Activated CD8-positive, alpha-beta memory T cell treated with anti-CD3 and anti-CD28 coated beads, Interleukin-2, amount 50 U/mL, for 1 hour (primary cell): ENCODE measurements around the gene VCY.
"Not testable (repeated sequence)": the region's sequence is repeated elsewhere in the genome, so short reads cannot be mapped to it uniquely, and the experiment has no call there.

ENCODE experiments used
- DNase-seq: peaks from one replicate; pipeline ENCODE4 v3.0.0-alpha.2; 2020; ENCODE audit errors: extremely low read depth

The VCY gene

GRCh38 chrY:13986373-13986772 lies at the start of gene VCY:
VCY (minus strand) TSS chrY:13986473; CDS start chrY:13986440, 33 bp downstream.
- DNase-seq, result not testable (repeated sequence)

DNA sequence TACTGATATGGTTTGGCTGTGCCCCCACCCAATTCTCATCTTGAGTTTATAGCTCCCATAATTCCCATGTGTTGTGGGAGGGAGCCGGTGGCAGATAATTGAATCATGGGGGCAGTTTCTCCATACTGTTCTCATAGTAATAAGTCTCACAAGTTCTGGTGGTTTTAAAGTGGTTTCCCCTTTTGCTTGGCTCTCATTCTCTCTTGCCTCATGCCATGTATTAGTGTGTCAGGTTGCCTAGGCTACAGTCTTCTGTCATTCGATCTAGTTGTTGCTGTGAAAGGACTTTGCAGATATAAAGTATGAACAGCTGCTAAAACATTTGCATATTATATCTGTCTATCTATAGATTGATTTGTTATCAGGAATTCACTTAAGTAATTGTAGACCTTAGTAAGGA lies 44.1 kb upstream of the VCY start:
- DNase-seq, result not testable (repeated sequence)

DNA sequence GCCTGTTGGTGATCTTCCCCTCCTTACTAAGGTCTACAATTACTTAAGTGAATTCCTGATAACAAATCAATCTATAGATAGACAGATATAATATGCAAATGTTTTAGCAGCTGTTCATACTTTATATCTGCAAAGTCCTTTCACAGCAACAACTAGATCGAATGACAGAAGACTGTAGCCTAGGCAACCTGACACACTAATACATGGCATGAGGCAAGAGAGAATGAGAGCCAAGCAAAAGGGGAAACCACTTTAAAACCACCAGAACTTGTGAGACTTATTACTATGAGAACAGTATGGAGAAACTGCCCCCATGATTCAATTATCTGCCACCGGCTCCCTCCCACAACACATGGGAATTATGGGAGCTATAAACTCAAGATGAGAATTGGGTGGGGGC lies 25.6 kb upstream of the VCY start:
- not testable (repeated sequence) for DNase-seq

DNA sequence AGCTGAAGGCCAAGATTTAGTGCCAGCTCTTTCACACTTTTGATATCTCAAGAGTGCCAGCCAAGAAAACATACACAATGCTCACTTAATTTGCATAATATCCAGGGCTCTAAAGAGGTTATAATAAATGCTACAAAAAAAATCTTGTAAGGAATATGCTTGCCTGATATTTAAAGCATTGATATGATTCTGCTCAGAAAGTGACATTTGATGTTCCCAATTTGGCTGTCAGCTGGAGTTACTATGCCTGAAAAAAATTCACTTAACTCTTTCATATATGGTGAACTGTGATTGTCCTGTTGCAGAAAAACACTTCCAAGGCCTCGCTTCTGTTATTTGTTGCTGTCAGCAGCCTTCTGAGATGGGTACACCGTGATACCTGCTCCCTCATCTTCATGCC lies 43.9 kb downstream of the VCY start:
- DNase-seq, result not testable (repeated sequence)
